Measurements from ENCODE around the gene GYS1. TPM values are rescaled to one million over a fixed set of nuclear protein-coding genes. Genes with fewer than 3 reads are reported as not detected.

GYS1 gene
- total and polyA plus RNA-seq, 12 donors = 23.7 to 63.9 (median 37.3) TPM

- WGBS, 4 donors = 51 to 56% (median 53%) methylated on average over 11 of the region's 11 CpGs
- Histone ChIP-seq H3K9me3 (replicated peaks in 1 of 3) (no peaks in the 10 kb centered on the region), H3K27ac (peak overlapping the region; percentile 3 to 87 (median 69)), H3K36me3 (replicated peaks in 1 of 2) (no peaks in the 10 kb centered on the region), H3K27me3 (no peaks in the 10 kb centered on the region), H3K4me1 (replicated peaks in 1 of 2) (peaks cover 0 to 10% of the 10 kb centered on the region in 2 donors), H3K4me3 (peak overlapping the region in 2 of 4 donors; percentile 82 to 84)
- TF ChIP-seq CTCF (IDR thresholded peaks at IDR 0.05) = no peak
- TF ChIP-seq POLR2A (IDR thresholded peaks at IDR 0.05) = no peak
- intact Hi-C loops (cut with DNase I) = no loop called here
- no peak for DNase-seq
Observed at GRCh38 chr19:48953990-48954594, 39.0 kb downstream of the GYS1 start.

- Histone ChIP-seq H3K36me3 (replicated peaks in 1 of 2) (no peaks in the 10 kb centered on the region), H3K4me1 (replicated peaks in 1 of 2) (peaks cover 0 to 10% of the 10 kb centered on the region in 2 donors), H3K27ac (no peak overlapping the region), H3K9me3 (replicated peaks in 1 of 3) (no peaks in the 10 kb centered on the region), H3K27me3 (no peaks in the 10 kb centered on the region), H3K4me3 (no peak overlapping the region)
- intact Hi-C loops (cut with DNase I) = no loop called here
- DNase-seq = no peak
- no peak for TF ChIP-seq POLR2A (IDR thresholded peaks at IDR 0.05)
- TF ChIP-seq CTCF (IDR thresholded peaks at IDR 0.05) = no peak
- WGBS, 4 donors = 58 to 82% (median 79%) methylated on average over 4 of the region's 4 CpGs
Observed at GRCh38 chr19:48953141-48953540, 40.0 kb downstream of the GYS1 start.

GRCh38 chr19:48950830-48951519, 42.1 kb downstream of the GYS1 start:
- H3K36me3 ChIP-seq (replicated peaks in 1 of 2) = no peaks in the 10 kb centered on the region
- TF ChIP-seq POLR2A (IDR thresholded peaks at IDR 0.05) = no peak
- no peak for TF ChIP-seq CTCF (IDR thresholded peaks at IDR 0.05)
- no peaks in the 10 kb centered on the region for H3K27me3 ChIP-seq
- 36 to 43% (median 43%) methylated on average over 9 of the region's 9 CpGs for WGBS, 4 donors
- no peaks in the 10 kb centered on the region for H3K9me3 ChIP-seq (replicated peaks in 1 of 3)
- peaks cover 0 to 10% of the 10 kb centered on the region in 2 donors for H3K4me1 ChIP-seq (replicated peaks in 1 of 2)
- no peak overlapping the region for H3K4me3 ChIP-seq
- H3K27ac ChIP-seq = peak overlapping the region in 2 of 5 donors; percentile 8 to 24
- intact Hi-C loops (cut with DNase I) = no loop called here
- no peak for DNase-seq

GRCh38 chr19:48950159-48950558, 43.0 kb downstream of the GYS1 start:
- no peaks in the 10 kb centered on the region for H3K27me3 ChIP-seq
- peaks cover 0 to 2% of the 10 kb centered on the region in 2 donors for H3K4me1 ChIP-seq (replicated peaks in 1 of 2)
- no peaks in the 10 kb centered on the region for H3K9me3 ChIP-seq (replicated peaks in 1 of 3)
- H3K4me3 ChIP-seq = no peak overlapping the region
- no peaks in the 10 kb centered on the region for H3K36me3 ChIP-seq (replicated peaks in 1 of 2)
- no peak for DNase-seq
- no peak for TF ChIP-seq CTCF (IDR thresholded peaks at IDR 0.05)
- TF ChIP-seq POLR2A (IDR thresholded peaks at IDR 0.05) = no peak
- no peak overlapping the region for H3K27ac ChIP-seq
- intact Hi-C loops (cut with DNase I) = no loop called here
- WGBS, 4 donors = 63 to 75% (median 71%) methylated on average over 3 of the region's 3 CpGs

Measured in adrenal gland (tissue), 12 donors.